Measurements from ENCODE around the gene MAP7D3.

- no peak for TF ChIP-seq CTCF (IDR thresholded peaks at IDR 0.05)
- TF ChIP-seq POLR2A (IDR thresholded peaks at IDR 0.05): no peak
Observed at GRCh38 chrX:136202889-136203288, 48.3 kb downstream of the MAP7D3 start.
